H1 (cell line): ENCODE results near the gene TRAF3IP1. TPM values are rescaled to one million over a fixed set of nuclear protein-coding genes. Genes with fewer than 3 reads are reported as not detected.

ENCODE experiments used
- CTCF ChIA-PET: fragments of 300-600 bp; sonication (Branson Sonifier 250); formaldehyde crosslinking; loops from one replicate; lab custom pipeline; 2021; ENCODE audit not compliant: partially characterized antibody; lab: Charles Lee
- POLR2A ChIA-PET: fragments of 300-600 bp; sonication (Branson Sonifier 250); formaldehyde crosslinking; loops from one replicate; lab custom pipeline; 2021; ENCODE audit warnings: inconsistent platforms; ENCODE audit not compliant: partially characterized antibody; lab: Charles Lee
- DNase-seq, 2 experiments: peaks; one replicate each; pipeline versions ENCODE4 v3.0.0 to v3.0.0-alpha.2; 2010 to 2022; ENCODE audit warnings: low spot score in 2 of 2, low read depth in 1 of 2, mixed read lengths in 1 of 2
- FAIRE-seq: peaks from 2 replicates; lab custom pipeline; 2011; peaks lifted over from hg19 to GRCh38; lab: Jason Lieb, UNC
- H2AFZ ChIP-seq: 2 replicates; pipeline ENCODE4 v1.8.1; 2012; ENCODE audit warnings: low read length, inconsistent platforms
- H2AK5ac ChIP-seq: 2 replicates; pipeline ENCODE4 v1.6.1; 2013; ENCODE audit warnings: low read depth, low read length
- H2BK120ac ChIP-seq: replicated peaks from 2 replicates; pipeline ENCODE3; 2013; ENCODE audit warnings: low read depth, low read length, inconsistent platforms
- H2BK12ac ChIP-seq: 2 replicates; pipeline ENCODE4 v1.6.1; 2013; ENCODE audit warnings: low read depth, low read length
- H2BK15ac ChIP-seq: 2 replicates; pipeline ENCODE4 v1.6.1; 2013; ENCODE audit warnings: low read length
- H2BK20ac ChIP-seq: 2 replicates; pipeline ENCODE4 v1.6.1; 2013; ENCODE audit warnings: low read length
- H2BK5ac ChIP-seq: 2 replicates; pipeline ENCODE4 v1.6.1; 2013; ENCODE audit warnings: low read depth, low read length
- H3K14ac ChIP-seq: 2 replicates; pipeline ENCODE4 v1.6.1; 2013; ENCODE audit warnings: inconsistent platforms; ENCODE audit not compliant: insufficient read length
- H3K18ac ChIP-seq: 2 replicates; pipeline ENCODE4 v1.6.1; 2013; ENCODE audit warnings: low read length; ENCODE audit errors: extremely low read depth
- H3K23ac ChIP-seq: 2 replicates; pipeline ENCODE4 v1.6.1; 2013; ENCODE audit warnings: inconsistent platforms; ENCODE audit not compliant: insufficient read length
- H3K23me2 ChIP-seq: 2 replicates; pipeline ENCODE4 v1.6.1; 2013; ENCODE audit warnings: low read depth, low read length
- H3K27ac ChIP-seq: 2 replicates; pipeline ENCODE4 v1.6.1; 2011; ENCODE audit warnings: low read depth, low read length, inconsistent platforms
- H3K27me3 ChIP-seq, 4 experiments: replicated peaks in 1 of 4; 1 replicate in 1 of 4; 2 replicates in 3 of 4; pipeline versions ENCODE4 v1.6.1 to v1.8.1; 2011 to 2013; ENCODE audit warnings: low read length in 3 of 4, mild to moderate bottlenecking in 3 of 4, inconsistent platforms in 2 of 4, mixed read lengths in 2 of 4, moderate library complexity in 1 of 4; ENCODE audit not compliant: control insufficient read depth in 3 of 4, insufficient read depth in 3 of 4; ENCODE audit errors: extremely low read depth in 1 of 4
- H3K36me3 ChIP-seq, 4 experiments: 2 replicates each; pipeline versions ENCODE4 v1.6.1 to v1.8.1; 2011 to 2013; ENCODE audit warnings: mild to moderate bottlenecking in 4 of 4, low read length in 3 of 4, moderate library complexity in 2 of 4, control low read depth in 1 of 4, inconsistent platforms in 1 of 4; ENCODE audit not compliant: insufficient read depth in 4 of 4, control insufficient read depth in 2 of 4
- H3K4ac ChIP-seq: replicated peaks from 2 replicates; pipeline ENCODE3; 2013; ENCODE audit warnings: low read length, low read depth, mixed read lengths, inconsistent platforms; ENCODE audit not compliant: insufficient read length
- H3K4me1 ChIP-seq, 4 experiments: replicated peaks in 1 of 4; 1 replicate in 1 of 4; 2 replicates in 3 of 4; pipeline versions ENCODE4 v1.6.1 to v1.8.1; 2011 to 2013; ENCODE audit warnings: low read length in 3 of 4, inconsistent platforms in 2 of 4, mixed read lengths in 1 of 4; ENCODE audit not compliant: insufficient read depth in 4 of 4, control insufficient read depth in 3 of 4
- H3K4me2 ChIP-seq, 2 experiments: 2 replicates each; pipeline versions ENCODE4 v1.6.1 to v1.8.1; 2011 to 2013; ENCODE audit warnings: low read depth in 2 of 2, low read length in 2 of 2, control low read depth in 1 of 2, inconsistent platforms in 1 of 2, mild to moderate bottlenecking in 1 of 2; ENCODE audit not compliant: insufficient read depth in 1 of 2
- H3K4me3 ChIP-seq, 4 experiments: fragments of 200-600, 300-600 bp in 1 of 4; sonication (generic), shearing (Covaris generic), sonication (Bioruptor Twin) in 1 of 4; 2 replicates each; pipeline versions ENCODE4 v1.5.1 to v1.8.1; 2011 to 2016; ENCODE audit warnings: low read length in 4 of 4, low read depth in 3 of 4, control low read depth in 2 of 4, inconsistent platforms in 2 of 4, mild to moderate bottlenecking in 2 of 4, mixed read lengths in 1 of 4, moderate library complexity in 1 of 4; ENCODE audit not compliant: insufficient read depth in 2 of 4; ENCODE audit errors: extremely low read depth in 1 of 4
- H3K56ac ChIP-seq: replicated peaks from 2 replicates; pipeline ENCODE3; 2013; ENCODE audit warnings: low read depth, mild to moderate bottlenecking, mixed read lengths, low read length, inconsistent platforms; ENCODE audit not compliant: insufficient read length
- H3K79me1 ChIP-seq: 2 replicates; pipeline ENCODE4 v1.6.1; 2013; ENCODE audit warnings: low read depth, low read length, control low read depth
- H3K79me2 ChIP-seq, 2 experiments: 2 replicates each; pipeline versions ENCODE4 v1.6.1 to v1.8.1; 2012 to 2013; ENCODE audit warnings: low read length in 2 of 2, mild to moderate bottlenecking in 2 of 2, inconsistent platforms in 1 of 2; ENCODE audit not compliant: insufficient read depth in 2 of 2, control insufficient read depth in 1 of 2
- H3K9ac ChIP-seq, 4 experiments: replicated peaks in 1 of 4; 1 replicate in 1 of 4; 2 replicates in 3 of 4; pipeline versions ENCODE4 v1.6.1 to v1.8.1; 2011 to 2013; ENCODE audit warnings: low read depth in 3 of 4, low read length in 3 of 4, control low read depth in 2 of 4, mild to moderate bottlenecking in 2 of 4, moderate library complexity in 2 of 4, inconsistent platforms in 1 of 4; ENCODE audit errors: extremely low read depth in 1 of 4
- H3K9me3 ChIP-seq, 2 experiments: 2 replicates each; pipeline versions ENCODE4 v1.6.1 to v1.8.1; 2012 to 2013; ENCODE audit warnings: mild to moderate bottlenecking in 2 of 2, moderate library complexity in 2 of 2, control low read depth in 1 of 2, inconsistent platforms in 1 of 2, low read depth in 1 of 2, low read length in 1 of 2, mixed read lengths in 1 of 2; ENCODE audit not compliant: insufficient read depth in 2 of 2
- H4K20me1 ChIP-seq, 2 experiments: replicated peaks in 1 of 2; 2 replicates each; pipeline versions ENCODE3 to v1.8.1; 2011 to 2013; ENCODE audit warnings: inconsistent platforms in 2 of 2, low read length in 2 of 2, mild to moderate bottlenecking in 1 of 2; ENCODE audit not compliant: insufficient read depth in 2 of 2, control insufficient read depth in 1 of 2
- H4K5ac ChIP-seq: 2 replicates; pipeline ENCODE4 v1.6.1; 2013; ENCODE audit warnings: low read length, low read depth, mixed read lengths, inconsistent platforms; ENCODE audit not compliant: insufficient read length
- H4K8ac ChIP-seq: 2 replicates; pipeline ENCODE4 v1.8.0; 2013; ENCODE audit warnings: mild to moderate bottlenecking, moderate library complexity, low read length, inconsistent platforms; ENCODE audit not compliant: insufficient read depth; ENCODE audit errors: extremely low read depth
- H4K91ac ChIP-seq: replicated peaks from 2 replicates; pipeline ENCODE3; 2013; ENCODE audit warnings: low read length, mixed read lengths, inconsistent platforms; ENCODE audit not compliant: insufficient read length
- POLR2A ChIP-seq, 2 experiments: IDR thresholded peaks; 1 replicate in 1 of 2; 2 replicates in 1 of 2; pipeline ENCODE4 v1.6.1; 2011; ENCODE audit warnings: low read depth in 2 of 2, low read length in 2 of 2, mild to moderate bottlenecking in 2 of 2; ENCODE audit errors: control extremely low read depth in 1 of 2
- WGBS, 2 experiments: shearing (Covaris generic) in 1 of 2; methylation state at CpG; one replicate each; pipeline versions ENCODE4 v1.1.6 to v1.1.7; 2013 to 2015; ENCODE audit warnings: low lambda C conversion rate in 2 of 2, mixed read lengths in 2 of 2, inconsistent platforms in 1 of 2, low coverage in 1 of 2, missing lambda C conversion rate in 1 of 2; ENCODE audit not compliant: insufficient replicate concordance in 2 of 2, insufficient coverage in 1 of 2, insufficient read length in 1 of 2; ENCODE audit errors: extremely low coverage in 1 of 2, missing lambda C conversion rate in 1 of 2; 5-methylcytosine and 5-hydroxymethylcytosine counted together
- polyA plus RNA-seq, 7 experiments: library from polyadenylated mRNA; depleted of rRNA in 3 of 7; stranded (reverse) in 5 of 7; unstranded in 2 of 7; fragments of >200 nt in 5 of 7; fragments of 200-250 nt in 2 of 7; gene quantifications; 1 replicate in 5 of 7; 2 replicates in 1 of 7; 4 replicates in 1 of 7; pipeline versions ENCODE4 v1.2.1 to v1.2.3, GENCODE V29; 2011 to 2013; ENCODE audit warnings: missing spikeins in 2 of 7, mixed read lengths in 2 of 7
- total RNA-seq: library from RNA; stranded (reverse); fragmentation: NEBNext Ultra II Directional; extraction: Animal tissue kit (Norgen Biotek cat#: 25700); gene quantifications from 2 replicates; pipeline ENCODE4 v1.2.1, GENCODE V29; 2021
- TF ChIP-seq, protein P1 (sequence below): IDR thresholded peaks from 2 replicates; pipeline ENCODE4 v1.6.1; 2011; ENCODE audit warnings: low read depth, mild to moderate bottlenecking, low read length; ENCODE audit not compliant: insufficient read depth

TRAF3IP1 gene
- total and polyA plus RNA-seq, 2 of the 8 experiments (the other 6 are each of a cell fraction or from before 2014, with no cell fraction given): 2.3 to 17.5 TPM

- Histone ChIP-seq H3K23ac (no peak overlapping the region), H3K27me3 (no peaks in the 10 kb centered on the region), H4K20me1 (no peaks in the 10 kb centered on the region), H3K23me2 (no peaks in the 10 kb centered on the region), H3K36me3 (no peaks in the 10 kb centered on the region), H4K91ac (no peak overlapping the region), H3K4me2 (no peak overlapping the region), H2BK120ac (no peak overlapping the region), H3K18ac (no peak overlapping the region), H3K79me1 (no peaks in the 10 kb centered on the region), H2BK5ac (no peak overlapping the region), H3K9ac (no peak overlapping the region), H3K79me2 (no peaks in the 10 kb centered on the region), H4K8ac (no peak overlapping the region), H2AK5ac (no peak overlapping the region), H2BK12ac (no peak overlapping the region), H3K14ac (no peak overlapping the region), H3K4me3 (no peak overlapping the region), H4K5ac (no peak overlapping the region), H3K4me1 (peaks cover 0 to 22% (median 18%) of the 10 kb centered on the region in 4 experiments; a peak in 6 of 7 replicates), H2BK20ac (no peak overlapping the region), H3K27ac (no peak overlapping the region), H3K4ac (no peak overlapping the region), H2BK15ac (no peak overlapping the region), H2AFZ (no peak overlapping the region), H3K9me3 (no peaks in the 10 kb centered on the region), H3K56ac (no peak overlapping the region)
- POLR2A ChIA-PET: no interaction called here
- CTCF ChIA-PET: no interaction called here
- no peak for TF ChIP-seq POLR2A (IDR thresholded peaks at IDR 0.05; ENCODE audit: control extremely low read depth in 1 of 2, low read depth in 2 of 2, low read length in 2 of 2)
- TF ChIP-seq, protein P1, sequence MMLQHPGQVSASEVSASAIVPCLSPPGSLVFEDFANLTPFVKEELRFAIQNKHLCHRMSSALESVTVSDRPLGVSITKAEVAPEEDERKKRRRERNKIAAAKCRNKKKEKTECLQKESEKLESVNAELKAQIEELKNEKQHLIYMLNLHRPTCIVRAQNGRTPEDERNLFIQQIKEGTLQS: no peak
- DNase-seq: no peak
- WGBS, 2 experiments: 94% methylated on average over 4 of the region's 6 CpGs; no CpG with 5 or more reads in 1 of the 2 experiments
- no peak for FAIRE-seq
Observed at GRCh38 chr2:238418196-238418998, 98.1 kb downstream of the TRAF3IP1 start.
